ENCODE data around the gene ST6GAL2.

The ST6GAL2 gene

GRCh38 chr2:106797494-106797893 lies 88.5 kb downstream of the ST6GAL2 start:
- TF ChIP-seq CTCF (IDR thresholded peaks at IDR 0.05): no peak

GRCh38 chr2:106792671-106793070 lies 93.3 kb downstream of the ST6GAL2 start:
- TF ChIP-seq CTCF (IDR thresholded peaks at IDR 0.05): no peak
- DNase-seq (ENCODE audit: low spot score): no peak

More at GRCh38 chr2:106797494-106797893, 88.5 kb downstream of the ST6GAL2 start:
- DNase-seq (ENCODE audit: low spot score): no peak
- Histone ChIP-seq H3K4me3 (no peak overlapping the region), H3K27ac (no peak overlapping the region)

GRCh38 chr2:106789185-106789584 lies 96.8 kb downstream of the ST6GAL2 start:
- Histone ChIP-seq H3K27ac (no peak overlapping the region), H3K4me3 (no peak overlapping the region)
- DNase-seq (ENCODE audit: low spot score): no peak
- TF ChIP-seq CTCF (IDR thresholded peaks at IDR 0.05): no peak

More at GRCh38 chr2:106792671-106793070, 93.3 kb downstream of the ST6GAL2 start:
- H3K4me3 ChIP-seq: no peak overlapping the region
- H3K27ac ChIP-seq: no peak overlapping the region

- TF ChIP-seq CTCF (IDR thresholded peaks at IDR 0.05): no peak
- DNase-seq (ENCODE audit: low spot score): no peak
Observed at GRCh38 chr2:106782681-106783080, 103.3 kb downstream of the ST6GAL2 start.

GRCh38 chr2:106781196-106781595 lies 104.8 kb downstream of the ST6GAL2 start:
- Histone ChIP-seq H3K27ac (no peak overlapping the region), H3K4me3 (no peak overlapping the region)
- DNase-seq (ENCODE audit: low spot score): no peak
- no peak for TF ChIP-seq CTCF (IDR thresholded peaks at IDR 0.05)

More at GRCh38 chr2:106782681-106783080, 103.3 kb downstream of the ST6GAL2 start:
- H3K27ac ChIP-seq: no peak overlapping the region
- no peak overlapping the region for H3K4me3 ChIP-seq

GRCh38 chr2:106771811-106772210 lies 114.2 kb downstream of the ST6GAL2 start:
- no peak for TF ChIP-seq CTCF (IDR thresholded peaks at IDR 0.05)
- DNase-seq (ENCODE audit: low spot score): no peak
- no peak overlapping the region for H3K27ac ChIP-seq
- no peak overlapping the region for H3K4me3 ChIP-seq

GRCh38 chr2:106770986-106771385 lies 115.0 kb downstream of the ST6GAL2 start:
- TF ChIP-seq CTCF (IDR thresholded peaks at IDR 0.05): no peak
- H3K4me3 ChIP-seq: no peak overlapping the region
- no peak overlapping the region for H3K27ac ChIP-seq
- DNase-seq (ENCODE audit: low spot score): no peak

Measured in coronary artery (tissue), 2 donors.